ENCODE results near the gene DIAPH3.

- TF ChIP-seq BCL3 (IDR thresholded peaks at IDR 0.05): no peak
- TF ChIP-seq HOXB5 (CRISPR knock-in tag; IDR thresholded peaks at IDR 0.05): no peak
- TF ChIP-seq CTCF (IDR thresholded peaks at IDR 0.05): no peak
- no peak for TF ChIP-seq TP53 (CRISPR knock-in tag; IDR thresholded peaks at IDR 0.05)
- TF ChIP-seq EP300 (IDR thresholded peaks at IDR 0.05): no peak
- TF ChIP-seq MYC (IDR thresholded peaks at IDR 0.05; ENCODE audit: borderline replicate concordance, low read length): no peak
- no peak for TF ChIP-seq HEYL (CRISPR knock-in tag; IDR thresholded peaks at IDR 0.05)
Observed at GRCh38 chr13:60047918-60048317, 115.8 kb downstream of the DIAPH3 start.
